ENCODE results near the gene PDE9A. TPM values are rescaled to one million over a fixed set of nuclear protein-coding genes. Genes with fewer than 3 reads are reported as not detected.

The PDE9A gene
- total RNA-seq, 4 donors from 2014 or later, result 29.2 to 68.4 (median 40.4) TPM

DNA sequence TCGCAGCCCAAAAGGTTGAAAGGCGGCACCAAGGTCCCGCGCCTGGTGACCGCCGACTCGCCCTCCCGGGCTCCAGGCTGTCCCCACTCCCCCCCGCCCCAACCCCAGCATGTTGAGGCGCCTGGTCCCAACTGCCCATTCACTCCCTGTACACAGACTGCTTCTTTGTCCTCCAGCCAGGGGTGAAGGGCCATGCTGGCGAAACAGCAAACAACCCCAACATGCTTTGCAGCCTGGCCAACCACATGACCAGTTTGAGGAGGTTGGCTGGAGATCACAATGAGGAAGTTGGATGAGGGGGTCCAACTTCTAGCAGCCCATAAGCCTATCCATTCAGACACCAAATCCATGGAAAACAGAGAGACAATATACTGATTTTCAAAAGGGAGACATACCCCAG, 13.5 kb downstream of the PDE9A start:
- WGBS, result 94% methylated on average over 7 of the region's 11 CpGs
- intact Hi-C loops (cut with DNase I), result loop anchor here (5.0 kb wide), 1 partner anchor 70 kb away; no protein-coding TSS in a partner anchor
- Histone ChIP-seq H3K4me3 (no peak overlapping the region), H3K9me3 (no peaks in the 10 kb centered on the region), H3K27ac (replicated peaks in 1 of 4) (peak overlapping the region in 3 of 4 donors; percentile 31 to 60 (median 36)), H3K27me3 (no peaks in the 10 kb centered on the region), H3K4me1 (peaks cover 10 to 67% (median 61%) of the 10 kb centered on the region in 4 donors), H3K36me3 (peaks cover 0 to 11% (median 0%) of the 10 kb centered on the region in 4 donors)
- no peak for TF ChIP-seq EP300 (IDR thresholded peaks at IDR 0.05)
- no peak for TF ChIP-seq POLR2AphosphoS5 (IDR thresholded peaks at IDR 0.05)
- TF ChIP-seq, protein P1, sequence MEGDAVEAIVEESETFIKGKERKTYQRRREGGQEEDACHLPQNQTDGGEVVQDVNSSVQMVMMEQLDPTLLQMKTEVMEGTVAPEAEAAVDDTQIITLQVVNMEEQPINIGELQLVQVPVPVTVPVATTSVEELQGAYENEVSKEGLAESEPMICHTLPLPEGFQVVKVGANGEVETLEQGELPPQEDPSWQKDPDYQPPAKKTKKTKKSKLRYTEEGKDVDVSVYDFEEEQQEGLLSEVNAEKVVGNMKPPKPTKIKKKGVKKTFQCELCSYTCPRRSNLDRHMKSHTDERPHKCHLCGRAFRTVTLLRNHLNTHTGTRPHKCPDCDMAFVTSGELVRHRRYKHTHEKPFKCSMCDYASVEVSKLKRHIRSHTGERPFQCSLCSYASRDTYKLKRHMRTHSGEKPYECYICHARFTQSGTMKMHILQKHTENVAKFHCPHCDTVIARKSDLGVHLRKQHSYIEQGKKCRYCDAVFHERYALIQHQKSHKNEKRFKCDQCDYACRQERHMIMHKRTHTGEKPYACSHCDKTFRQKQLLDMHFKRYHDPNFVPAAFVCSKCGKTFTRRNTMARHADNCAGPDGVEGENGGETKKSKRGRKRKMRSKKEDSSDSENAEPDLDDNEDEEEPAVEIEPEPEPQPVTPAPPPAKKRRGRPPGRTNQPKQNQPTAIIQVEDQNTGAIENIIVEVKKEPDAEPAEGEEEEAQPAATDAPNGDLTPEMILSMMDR (IDR thresholded peaks at IDR 0.05), result no peak
- no peak for TF ChIP-seq POLR2A (IDR thresholded peaks at IDR 0.05; ENCODE audit: low read depth)
- DNase-seq (ENCODE audit: extremely low spot score), result no peak

DNA sequence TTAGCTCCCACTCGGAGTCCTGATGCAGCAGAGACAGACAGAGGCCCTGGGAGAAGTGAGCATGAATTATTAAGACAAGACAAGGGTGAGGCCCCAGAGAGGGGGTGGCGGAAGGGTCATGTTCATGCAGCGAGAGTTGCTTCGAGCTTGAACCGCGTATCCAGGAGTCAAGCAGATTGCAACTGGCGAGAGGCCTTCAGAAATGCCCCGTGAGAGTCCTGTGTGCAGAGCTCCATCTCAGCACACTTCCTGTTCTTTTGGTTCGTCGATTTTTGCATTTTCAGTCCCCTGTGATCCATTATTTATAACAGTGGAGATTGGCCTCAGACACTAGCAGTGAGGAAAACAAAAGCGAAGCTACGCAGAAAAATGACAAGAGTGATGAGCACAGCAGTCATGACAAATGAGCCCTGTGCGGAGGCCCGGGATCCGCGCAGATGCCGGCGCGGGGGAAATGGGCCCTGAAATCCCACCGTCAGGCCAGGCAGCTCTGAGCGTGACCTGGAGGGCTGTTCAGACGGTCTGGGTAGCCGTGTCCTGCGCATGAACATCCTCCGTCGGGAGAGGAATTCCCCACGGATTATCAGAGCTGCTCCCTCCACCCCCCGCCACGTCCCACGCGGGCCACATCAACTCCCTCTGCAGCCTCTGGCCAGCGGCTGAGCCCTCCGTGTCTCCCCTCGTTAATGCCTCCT, 15.0 kb downstream of the PDE9A start:
- Histone ChIP-seq H3K4me1 (peaks cover 10 to 79% (median 73%) of the 10 kb centered on the region in 4 donors), H3K27me3 (no peaks in the 10 kb centered on the region), H3K9me3 (no peaks in the 10 kb centered on the region), H3K36me3 (peaks cover 0 to 7% (median 0%) of the 10 kb centered on the region in 4 donors), H3K4me3 (peak overlapping the region; percentile 9 to 28 (median 20)), H3K27ac (replicated peaks in 1 of 4) (peak overlapping the region; percentile 10 to 60 (median 47))
- no peak for TF ChIP-seq EP300 (IDR thresholded peaks at IDR 0.05)
- TF ChIP-seq POLR2A (IDR thresholded peaks at IDR 0.05; ENCODE audit: low read depth), result no peak
- no peak for TF ChIP-seq POLR2AphosphoS5 (IDR thresholded peaks at IDR 0.05)
- TF ChIP-seq, protein P1 (IDR thresholded peaks at IDR 0.05), result no peak
- WGBS, result 68% methylated on average over 32 of the region's 34 CpGs
- no peak for DNase-seq (ENCODE audit: extremely low spot score)
- intact Hi-C loops (cut with DNase I), result loop anchor here (5.0 kb wide), 1 partner anchor 71 kb away; no protein-coding TSS in a partner anchor

DNA sequence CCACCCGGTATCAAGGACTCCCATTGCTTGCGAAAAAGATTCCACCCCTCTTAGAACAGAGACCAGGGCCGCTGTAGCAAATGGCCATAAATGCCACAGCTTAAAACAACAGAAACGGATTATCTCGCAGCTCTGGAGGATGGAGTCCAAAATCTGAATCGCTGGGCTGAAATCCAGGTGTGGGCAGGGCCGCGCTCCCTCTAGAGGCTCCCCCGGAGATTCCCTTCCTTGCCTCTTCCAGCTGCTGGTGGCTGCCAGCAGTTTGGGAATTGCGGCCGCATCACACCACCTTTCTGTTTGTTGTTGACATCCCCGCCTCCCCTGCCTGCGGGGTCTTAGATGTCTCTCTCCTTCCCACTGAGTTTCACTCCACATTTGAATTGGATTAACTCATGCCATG, 15.6 kb downstream of the PDE9A start:
- H3K4me3 ChIP-seq, result peak overlapping the region; percentile 9 to 28 (median 20)
- peak overlapping the region; percentile 20 to 60 (median 47) for H3K27ac ChIP-seq (replicated peaks in 1 of 4)
- TF ChIP-seq, protein P1 (IDR thresholded peaks at IDR 0.05), result peak; percentile 27 to 46 (median 31)
- TF ChIP-seq POLR2AphosphoS5 (IDR thresholded peaks at IDR 0.05) (peak in 1 of 2 donors; percentile 14), EP300 (IDR thresholded peaks at IDR 0.05) (no peak)
- no peaks in the 10 kb centered on the region for H3K27me3 ChIP-seq
- H3K36me3 ChIP-seq, result peaks cover 0 to 1% (median 0%) of the 10 kb centered on the region in 4 donors
- H3K4me1 ChIP-seq, result peaks cover 13 to 79% (median 76%) of the 10 kb centered on the region in 4 donors
- 53% methylated on average over 12 of the region's 13 CpGs for WGBS
- DNase-seq (ENCODE audit: extremely low spot score), result no peak
- H3K9me3 ChIP-seq, result no peaks in the 10 kb centered on the region
- intact Hi-C loops (cut with DNase I), result loop anchor here (5.0 kb wide), 1 partner anchor 72 kb away; no protein-coding TSS in a partner anchor

DNA sequence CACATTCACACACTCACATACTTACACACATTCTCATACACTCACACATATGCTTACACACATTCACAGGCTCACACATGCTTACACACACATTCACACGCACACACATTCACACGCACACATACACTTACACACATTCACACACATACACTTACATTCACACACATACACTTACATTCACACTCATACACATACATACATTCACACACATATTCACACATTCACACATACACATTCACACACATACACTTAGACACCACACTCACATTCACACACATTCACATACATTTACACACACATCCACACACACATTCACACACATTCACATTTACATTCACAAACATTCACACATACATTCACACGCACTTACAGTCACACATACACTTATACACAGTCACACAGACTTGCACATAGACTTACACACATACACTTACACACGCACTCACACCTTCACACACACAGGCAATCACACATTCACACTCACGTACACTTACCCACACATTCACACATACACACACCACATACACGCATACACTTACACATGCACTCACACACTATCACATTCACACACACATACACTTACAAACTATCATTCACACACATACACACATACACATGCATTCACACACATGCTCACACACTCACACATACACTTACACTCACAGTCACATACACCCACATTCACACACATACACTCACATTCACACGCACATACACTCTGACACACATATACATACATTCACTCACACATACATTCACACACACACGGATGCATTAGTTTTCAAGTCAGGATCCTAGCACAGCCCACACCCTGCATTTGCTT, 16.8 kb downstream of the PDE9A start:
- no peaks in the 10 kb centered on the region for H3K9me3 ChIP-seq
- H3K36me3 ChIP-seq, result no peaks in the 10 kb centered on the region
- TF ChIP-seq POLR2AphosphoS5 (IDR thresholded peaks at IDR 0.05), result no peak
- TF ChIP-seq, protein P1 (IDR thresholded peaks at IDR 0.05), result no peak
- no peak for TF ChIP-seq EP300 (IDR thresholded peaks at IDR 0.05)
- no peak for TF ChIP-seq POLR2A (IDR thresholded peaks at IDR 0.05; ENCODE audit: low read depth)
- H3K4me3 ChIP-seq, result no peak overlapping the region
- H3K27me3 ChIP-seq, result no peaks in the 10 kb centered on the region
- H3K4me1 ChIP-seq, result peaks cover 20 to 79% (median 76%) of the 10 kb centered on the region in 4 donors
- intact Hi-C loops (cut with DNase I), result no loop called here
- no peak for DNase-seq (ENCODE audit: extremely low spot score)
- 72% methylated on average over 8 of the region's 8 CpGs for WGBS
- no peak overlapping the region for H3K27ac ChIP-seq (replicated peaks in 1 of 4)

Measured in esophagus muscularis mucosa (tissue), 4 donors.